Fibroblast of pulmonary artery (primary cell): ENCODE data around the gene RNF144A.
A peak's percentile ranks its signal among the peaks of the same experiment; 100 is the strongest.

Experiments used
- DNase-seq: peaks from one replicate; pipeline ENCODE4 v3.0.0-alpha.2; 2010; ENCODE audit warnings: low read depth
- H3K4me3 ChIP-seq: replicated peaks from 2 replicates; pipeline ENCODE4 v1.5.1; 2011; ENCODE audit warnings: low read depth, mild to moderate bottlenecking, control low read depth, low read length, moderate library complexity
- CTCF ChIP-seq: IDR thresholded peaks from 2 replicates; pipeline ENCODE4 v1.5.1; 2011; ENCODE audit warnings: mild to moderate bottlenecking, control low read depth, low read length, inconsistent platforms; ENCODE audit errors: missing control alignments

Gene RNF144A

GRCh38 chr2:7007846-7008741 lies 90.9 kb downstream of the RNF144A start:
- DNase-seq, result peak; percentile 93
- H3K4me3 ChIP-seq, result no peak overlapping the region

GRCh38 chr2:7009207-7009911 lies 92.1 kb downstream of the RNF144A start:
- TF ChIP-seq CTCF, result no peak
- DNase-seq, result peak; percentile 46

More at GRCh38 chr2:7007846-7008741, 90.9 kb downstream of the RNF144A start:
- peak; percentile 59 for TF ChIP-seq CTCF

GRCh38 chr2:7010391-7011054 lies 93.3 kb downstream of the RNF144A start:
- H3K4me3 ChIP-seq, result no peak overlapping the region
- peak; percentile 94 for DNase-seq
- TF ChIP-seq CTCF, result no peak

More at GRCh38 chr2:7009207-7009911, 92.1 kb downstream of the RNF144A start:
- no peak overlapping the region for H3K4me3 ChIP-seq

GRCh38 chr2:7011356-7012083 lies 94.3 kb downstream of the RNF144A start:
- no peak overlapping the region for H3K4me3 ChIP-seq
- no peak for TF ChIP-seq CTCF
- peak; percentile 94 for DNase-seq

- no peak for TF ChIP-seq CTCF
- no peak overlapping the region for H3K4me3 ChIP-seq
- peak; percentile 15 for DNase-seq
These were observed 95.0 kb downstream of the RNF144A start for GRCh38 chr2:7012141-7012764.

GRCh38 chr2:7013471-7014160 lies 96.4 kb downstream of the RNF144A start:
- no peak for DNase-seq
- no peak for TF ChIP-seq CTCF
- no peak overlapping the region for H3K4me3 ChIP-seq
